Activated T-helper 1 cell treated with anti-CD3 and anti-CD28 coated beads, Interleukin-2, amount 50 U/mL, for 16 hours (primary cell): ENCODE data around the gene KIRREL3.

ENCODE experiments used
- DNase-seq, 2 donors: peaks; one replicate each; pipeline ENCODE4 v3.0.0-alpha.2; 2020; ENCODE audit warnings: low read depth in 1 of 2, low spot score in 1 of 2

The KIRREL3 gene

GRCh38 chr11:126800009-126800408, 200.6 kb downstream of the KIRREL3 start:
- no peak for DNase-seq

DNA sequence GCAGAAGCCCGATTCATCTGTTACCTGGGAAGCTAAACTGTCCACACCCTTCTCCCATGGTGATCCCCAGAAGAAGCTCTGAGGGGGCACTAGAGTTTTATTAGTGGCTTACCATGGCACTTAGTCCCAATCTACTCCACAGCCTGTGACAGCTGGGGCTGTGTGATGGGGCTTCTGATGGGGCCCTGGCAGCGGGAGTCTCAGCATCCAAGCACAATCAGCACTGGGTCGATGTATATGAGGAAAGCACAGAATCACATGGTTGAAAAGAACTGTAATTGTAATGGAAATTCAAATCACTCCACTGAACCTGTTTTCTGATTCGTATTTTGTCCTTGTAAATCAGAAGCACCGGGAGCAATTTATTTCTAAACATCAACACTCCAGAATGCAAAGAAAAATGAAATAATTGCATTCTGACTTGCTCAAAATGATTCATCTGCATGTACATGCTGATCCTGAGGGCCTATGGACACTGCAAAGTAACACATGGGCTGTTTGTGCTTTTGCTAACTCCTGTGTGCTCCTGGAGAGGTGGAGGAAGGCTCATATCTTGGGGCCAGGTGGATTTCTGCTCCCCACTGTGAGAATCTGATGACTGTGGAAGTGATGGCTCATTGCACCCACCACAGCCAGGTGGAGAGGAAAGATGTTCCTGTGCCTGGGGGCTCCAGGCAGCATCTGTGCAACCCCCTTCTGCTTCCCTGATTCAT, 203.0 kb downstream of the KIRREL3 start:
- DNase-seq: no peak

- DNase-seq: no peak
Observed at GRCh38 chr11:126793596-126793995, 207.0 kb downstream of the KIRREL3 start.

GRCh38 chr11:126791991-126792390, 208.6 kb downstream of the KIRREL3 start:
- no peak for DNase-seq

GRCh38 chr11:126791446-126791845, 209.1 kb downstream of the KIRREL3 start:
- no peak for DNase-seq

DNA sequence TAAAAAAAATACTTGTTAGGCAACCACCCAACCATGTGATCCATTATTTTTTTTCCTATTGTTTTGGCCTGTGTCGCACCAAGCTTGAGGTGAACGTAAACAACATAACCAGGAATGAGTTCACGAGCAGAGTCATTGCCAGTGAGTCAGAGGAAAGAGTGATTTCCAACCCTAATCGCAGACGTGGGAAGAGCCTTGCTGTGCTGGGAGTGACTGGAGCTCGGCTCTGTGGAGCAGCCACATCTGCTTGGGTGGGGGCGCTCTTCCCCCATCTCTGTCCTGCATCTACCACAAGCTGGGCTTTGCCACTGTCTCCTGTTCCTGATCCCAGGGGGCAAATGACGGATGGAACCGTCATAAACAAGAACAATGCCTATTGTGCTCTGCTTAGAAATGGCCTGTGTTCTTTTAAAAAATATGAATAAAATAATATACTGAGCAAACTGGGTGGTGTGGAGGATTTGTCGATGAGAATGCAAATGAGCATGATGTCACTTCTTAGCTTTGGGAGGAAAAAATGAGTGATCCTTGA, 210.0 kb downstream of the KIRREL3 start:
- DNase-seq: no peak

GRCh38 chr11:126782810-126783209, 217.8 kb downstream of the KIRREL3 start:
- no peak for DNase-seq

DNA sequence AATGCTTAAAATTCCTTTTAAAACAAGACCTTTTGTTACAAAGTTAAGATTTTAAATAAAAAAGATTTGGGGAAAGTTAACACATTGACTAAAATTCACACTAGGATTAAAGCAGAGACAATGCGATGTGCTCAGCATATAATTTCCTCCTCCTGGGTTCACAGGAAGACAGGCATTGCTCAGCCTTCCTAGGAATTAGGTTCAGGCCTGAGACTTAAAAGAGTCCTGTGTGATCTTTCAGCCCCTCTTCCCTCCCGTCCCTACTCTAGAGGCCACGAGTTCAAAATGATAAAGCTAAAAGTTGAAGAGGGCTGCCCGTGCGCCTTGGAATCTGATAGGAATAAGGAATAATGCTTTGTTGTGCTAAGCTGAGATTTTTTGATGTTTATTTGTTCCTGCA, 218.6 kb downstream of the KIRREL3 start:
- no peak for DNase-seq

DNA sequence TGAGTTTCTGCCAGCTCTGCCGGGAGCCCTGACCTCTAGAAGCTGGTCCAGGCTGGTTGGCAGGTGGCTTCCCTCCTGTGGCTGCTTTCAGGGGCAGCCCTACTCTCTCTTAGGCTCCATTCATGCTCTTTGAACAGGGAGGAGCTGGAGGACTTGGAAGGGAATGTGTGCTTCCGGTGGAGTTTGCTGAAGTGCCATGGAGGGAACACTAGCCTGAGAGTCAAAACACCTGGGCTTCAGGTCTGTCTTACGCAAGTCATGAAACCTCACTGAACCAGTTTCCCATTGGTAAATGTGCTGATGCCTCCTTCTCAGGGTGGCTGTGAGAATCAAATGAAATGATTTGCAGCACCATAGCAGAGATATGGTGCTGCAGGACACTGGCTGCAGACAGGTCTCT, 224.5 kb downstream of the KIRREL3 start:
- DNase-seq: no peak

DNA sequence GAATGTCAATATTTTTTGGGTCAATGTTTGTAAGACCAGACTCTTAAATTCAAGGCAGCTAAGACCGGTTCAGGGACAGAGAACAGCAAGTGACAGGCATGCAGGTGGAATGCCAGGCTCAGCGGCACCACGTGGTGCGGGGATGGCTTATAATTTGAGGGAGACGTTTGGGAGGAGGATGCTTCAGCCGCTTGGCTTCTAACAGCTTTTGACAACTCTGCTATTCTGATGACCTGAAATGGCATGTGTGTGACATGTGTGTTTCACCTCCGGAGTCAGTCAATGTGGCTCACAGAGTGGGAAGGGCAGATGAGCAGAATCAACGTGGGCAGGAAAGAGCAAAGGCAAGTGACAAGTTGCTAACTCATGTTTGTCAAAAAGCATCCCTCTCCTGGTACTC, 228.3 kb downstream of the KIRREL3 start:
- no peak for DNase-seq

- DNase-seq: no peak
Observed at GRCh38 chr11:126768702-126769101, 231.9 kb downstream of the KIRREL3 start.

GRCh38 chr11:126766440-126766839, 234.1 kb downstream of the KIRREL3 start:
- DNase-seq: no peak

GRCh38 chr11:126765196-126765595, 235.4 kb downstream of the KIRREL3 start:
- no peak for DNase-seq

- no peak for DNase-seq
Observed at GRCh38 chr11:126764231-126764630, 236.3 kb downstream of the KIRREL3 start.

GRCh38 chr11:126756855-126757254, 243.7 kb downstream of the KIRREL3 start:
- DNase-seq: no peak

- DNase-seq: no peak
Observed at GRCh38 chr11:126756421-126756820, 244.1 kb downstream of the KIRREL3 start.

DNA sequence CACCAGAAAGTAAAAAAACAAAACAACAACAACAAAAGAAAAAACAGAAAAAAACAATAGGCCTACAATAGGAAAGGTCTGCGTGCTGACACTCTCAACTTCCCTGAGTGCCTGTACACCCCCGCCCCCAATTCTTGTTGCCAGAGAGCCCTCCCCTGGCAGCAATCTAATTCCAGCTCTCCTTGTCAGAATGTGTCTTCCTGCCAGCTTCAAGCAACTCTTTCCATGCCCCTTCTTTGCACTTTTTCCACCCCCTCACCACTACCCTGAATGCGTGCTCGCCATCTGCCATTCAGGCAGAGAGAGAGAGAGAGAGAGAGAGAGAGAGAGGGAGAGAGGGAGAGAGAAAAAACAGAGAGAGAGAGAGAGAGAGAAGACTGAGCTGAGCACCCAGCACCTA, 245.0 kb downstream of the KIRREL3 start:
- no peak for DNase-seq

DNA sequence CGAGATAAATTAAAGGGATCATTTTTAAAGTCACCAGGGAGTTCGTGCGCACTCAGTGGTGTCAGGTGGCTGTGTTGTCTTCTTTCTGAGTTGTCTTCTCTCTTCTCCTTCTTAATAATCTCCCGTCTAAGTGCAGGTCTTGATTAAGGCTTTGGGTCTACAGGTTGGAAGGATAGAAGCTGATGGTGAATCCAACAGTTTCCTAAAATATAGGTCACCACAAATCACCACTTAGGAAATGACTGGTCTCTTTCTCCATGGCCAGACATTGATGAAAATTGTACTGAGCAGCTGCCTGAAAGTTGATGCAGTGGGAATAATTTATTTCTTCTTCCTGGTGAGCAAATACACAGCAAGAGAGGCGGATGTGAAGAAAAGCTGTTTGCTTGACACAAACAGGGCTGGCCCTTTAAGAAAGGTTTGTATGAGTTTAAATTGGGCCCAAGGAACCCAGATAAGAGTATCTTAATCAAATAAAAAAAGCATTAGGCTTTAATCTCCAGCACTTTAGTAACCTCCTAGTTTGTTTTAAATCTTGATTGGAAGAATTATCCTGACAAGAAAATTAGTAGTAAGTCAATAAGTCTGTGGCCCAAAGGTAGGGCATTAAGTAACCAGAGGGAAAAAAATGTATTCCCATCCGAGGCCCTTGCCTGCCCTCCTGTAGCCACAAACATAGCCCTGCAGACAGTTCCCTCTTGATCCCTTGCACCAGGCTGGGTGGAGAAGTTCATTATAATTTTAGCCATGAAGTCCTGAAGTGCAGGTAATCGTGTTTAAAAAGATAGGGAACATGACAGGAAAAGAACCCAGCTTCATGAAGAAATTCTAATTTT, 245.8 kb downstream of the KIRREL3 start:
- no peak for DNase-seq

GRCh38 chr11:126753990-126754389, 246.6 kb downstream of the KIRREL3 start:
- DNase-seq: no peak

GRCh38 chr11:126751242-126751641, 249.3 kb downstream of the KIRREL3 start:
- no peak for DNase-seq

GRCh38 chr11:126748793-126749192, 251.8 kb downstream of the KIRREL3 start:
- DNase-seq: no peak

DNA sequence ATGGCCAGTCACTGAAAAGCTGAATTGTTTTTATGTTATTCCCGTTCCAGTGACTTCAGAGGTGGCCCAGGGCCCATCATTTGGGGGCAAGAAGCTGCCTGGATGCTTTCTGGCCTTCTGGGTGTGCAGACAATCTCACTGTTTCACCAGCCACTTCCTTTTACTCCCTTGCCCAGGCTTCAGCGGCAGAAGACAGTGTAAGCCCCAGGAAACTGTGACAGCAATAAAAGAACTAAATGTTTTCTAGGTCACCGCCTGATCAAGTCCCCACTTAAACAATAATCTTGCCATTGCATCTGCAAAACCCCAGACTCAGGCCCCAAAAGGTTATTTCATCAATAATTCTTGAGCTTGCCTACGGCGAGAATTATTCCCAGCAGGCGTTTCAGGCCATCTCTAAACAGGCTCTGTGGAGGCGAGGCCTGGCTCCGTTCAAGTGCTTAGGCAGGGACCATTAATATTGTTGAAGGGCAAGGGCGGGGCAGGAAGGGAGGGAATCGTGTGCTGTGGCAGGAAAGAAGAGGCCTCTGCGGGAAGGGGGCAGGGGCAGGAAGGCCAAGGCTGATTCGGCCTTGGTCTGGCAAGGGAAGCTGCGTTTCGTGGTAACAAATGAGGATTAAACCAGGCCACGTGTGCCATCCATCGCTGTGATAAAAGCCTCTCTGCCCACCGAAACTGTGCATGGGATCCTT, 252.3 kb downstream of the KIRREL3 start:
- DNase-seq: no peak
